ENCODE data around the gene EME1.

DNA sequence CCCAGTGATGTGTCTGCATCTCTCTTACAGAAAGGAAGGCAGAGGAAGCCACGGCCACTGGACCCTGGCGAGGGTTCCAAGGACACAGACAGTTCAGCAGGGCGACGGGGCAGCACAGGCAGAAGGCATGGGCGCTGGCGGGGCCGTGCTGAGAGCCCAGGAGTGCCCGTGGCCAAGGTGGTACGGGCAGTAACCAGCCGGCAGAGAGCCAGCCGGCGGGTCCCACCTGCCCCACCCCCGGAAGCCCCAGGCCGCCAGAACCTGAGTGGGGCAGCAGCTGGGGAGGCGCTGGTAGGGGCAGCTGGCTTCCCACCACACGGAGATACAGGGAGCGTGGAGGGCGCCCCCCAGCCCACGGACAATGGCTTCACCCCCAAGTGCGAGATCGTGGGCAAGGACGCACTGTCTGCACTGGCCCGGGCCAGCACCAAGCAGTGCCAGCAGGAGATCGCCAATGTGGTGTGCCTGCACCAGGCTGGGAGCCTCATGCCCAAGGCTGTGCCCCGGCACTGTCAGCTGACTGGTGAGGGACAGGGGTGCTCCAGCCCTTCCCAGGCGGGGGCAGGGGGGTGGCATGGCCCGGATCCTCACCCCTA, 19.3 kb upstream of the EME1 start:
- TF ChIP-seq, protein P1, sequence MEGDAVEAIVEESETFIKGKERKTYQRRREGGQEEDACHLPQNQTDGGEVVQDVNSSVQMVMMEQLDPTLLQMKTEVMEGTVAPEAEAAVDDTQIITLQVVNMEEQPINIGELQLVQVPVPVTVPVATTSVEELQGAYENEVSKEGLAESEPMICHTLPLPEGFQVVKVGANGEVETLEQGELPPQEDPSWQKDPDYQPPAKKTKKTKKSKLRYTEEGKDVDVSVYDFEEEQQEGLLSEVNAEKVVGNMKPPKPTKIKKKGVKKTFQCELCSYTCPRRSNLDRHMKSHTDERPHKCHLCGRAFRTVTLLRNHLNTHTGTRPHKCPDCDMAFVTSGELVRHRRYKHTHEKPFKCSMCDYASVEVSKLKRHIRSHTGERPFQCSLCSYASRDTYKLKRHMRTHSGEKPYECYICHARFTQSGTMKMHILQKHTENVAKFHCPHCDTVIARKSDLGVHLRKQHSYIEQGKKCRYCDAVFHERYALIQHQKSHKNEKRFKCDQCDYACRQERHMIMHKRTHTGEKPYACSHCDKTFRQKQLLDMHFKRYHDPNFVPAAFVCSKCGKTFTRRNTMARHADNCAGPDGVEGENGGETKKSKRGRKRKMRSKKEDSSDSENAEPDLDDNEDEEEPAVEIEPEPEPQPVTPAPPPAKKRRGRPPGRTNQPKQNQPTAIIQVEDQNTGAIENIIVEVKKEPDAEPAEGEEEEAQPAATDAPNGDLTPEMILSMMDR (IDR thresholded peaks at IDR 0.05; ENCODE audit: low read depth, low read length, poor library complexity, severe bottlenecking), result no peak
- TF ChIP-seq EZH2phosphoT487 (IDR thresholded peaks at IDR 0.05; ENCODE audit: borderline replicate concordance, low read length), result no peak
